ENCODE measurements around the gene IL31RA. TPM values are rescaled to one million over a fixed set of nuclear protein-coding genes. Genes with fewer than 3 reads are reported as not detected.

IL31RA gene
- total RNA-seq, 1 experiment from 2014 or later: 0.24 TPM

- Histone ChIP-seq H3K4me3 (ENCODE audit: low read depth, low read length, poor library complexity, severe bottlenecking) (no peak overlapping the region), H3K27ac (ENCODE audit: low read depth, low read length, poor library complexity, severe bottlenecking) (no peak overlapping the region), H3K36me3 (ENCODE audit: insufficient read depth, low read length, poor library complexity, severe bottlenecking) (no peaks in the 10 kb centered on the region), H3K9me3 (ENCODE audit: low read depth, low read length, poor library complexity, severe bottlenecking) (no peaks in the 10 kb centered on the region), H3K27me3 (replicated peaks; ENCODE audit: insufficient read depth, low read depth, low read length, poor library complexity) (no peaks in the 10 kb centered on the region), H3K4me1 (ENCODE audit: insufficient read depth, low read length, poor library complexity, severe bottlenecking) (no peaks in the 10 kb centered on the region)
- ChIA-PET POLR2A (ENCODE audit: low non-redundant PET) (no interaction called here), CTCF (no interaction called here)
- intact Hi-C loops (cut with micrococcal nuclease; ENCODE audit: unreplicated experiment): no loop called here
- TF ChIP-seq CTCF (conservative IDR thresholded peaks at IDR 0.05; ENCODE audit: low read depth, low read length): no peak
- TF ChIP-seq EZH2 (IDR thresholded peaks at IDR 0.05; ENCODE audit: borderline replicate concordance, low read depth, low read length, poor library complexity, severe bottlenecking): no peak
- BruUV-seq (replicated peaks): no TSS peak
- no peak for DNase-seq (ENCODE audit: low spot score)
Measured at GRCh38 chr5:55913466-55914413, 62.6 kb downstream of the IL31RA start.

DNA sequence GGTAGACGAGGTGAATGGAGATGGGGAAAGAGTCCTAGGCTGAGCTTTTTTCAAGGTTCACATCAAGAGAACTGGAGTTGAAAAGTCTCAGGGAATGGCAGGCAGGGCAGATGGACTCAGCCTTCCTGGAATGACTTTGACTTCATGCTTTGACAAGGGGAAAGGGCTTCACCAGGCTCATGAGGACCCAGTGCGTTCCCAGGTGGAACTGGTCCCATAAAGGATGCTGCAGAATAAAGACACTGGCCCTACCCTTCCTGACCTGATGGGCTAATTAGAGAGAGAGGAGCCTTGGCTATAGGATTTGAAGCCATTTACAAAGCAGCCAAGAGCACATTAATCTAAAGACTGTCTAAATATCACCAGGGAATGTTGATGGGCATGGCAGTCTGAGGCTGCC, 63.8 kb downstream of the IL31RA start:
- Histone ChIP-seq H3K4me3 (ENCODE audit: low read depth, low read length, poor library complexity, severe bottlenecking) (no peak overlapping the region), H3K36me3 (ENCODE audit: insufficient read depth, low read length, poor library complexity, severe bottlenecking) (no peaks in the 10 kb centered on the region), H3K27me3 (replicated peaks; ENCODE audit: insufficient read depth, low read depth, low read length, poor library complexity) (no peaks in the 10 kb centered on the region), H3K27ac (ENCODE audit: low read depth, low read length, poor library complexity, severe bottlenecking) (no peak overlapping the region), H3K9me3 (ENCODE audit: low read depth, low read length, poor library complexity, severe bottlenecking) (no peaks in the 10 kb centered on the region), H3K4me1 (ENCODE audit: insufficient read depth, low read length, poor library complexity, severe bottlenecking) (no peaks in the 10 kb centered on the region)
- POLR2A ChIA-PET (ENCODE audit: low non-redundant PET): no interaction called here
- BruUV-seq (replicated peaks): no TSS peak
- DNase-seq (ENCODE audit: low spot score): no peak
- intact Hi-C loops (cut with micrococcal nuclease; ENCODE audit: unreplicated experiment): no loop called here
- no peak for TF ChIP-seq EZH2 (IDR thresholded peaks at IDR 0.05; ENCODE audit: borderline replicate concordance, low read depth, low read length, poor library complexity, severe bottlenecking)
- no peak for TF ChIP-seq CTCF (conservative IDR thresholded peaks at IDR 0.05; ENCODE audit: low read depth, low read length)
- CTCF ChIA-PET: no interaction called here

GRCh38 chr5:55915783-55916182, 64.6 kb downstream of the IL31RA start:
- Histone ChIP-seq H3K4me3 (ENCODE audit: low read depth, low read length, poor library complexity, severe bottlenecking) (no peak overlapping the region), H3K9me3 (ENCODE audit: low read depth, low read length, poor library complexity, severe bottlenecking) (no peaks in the 10 kb centered on the region), H3K4me1 (ENCODE audit: insufficient read depth, low read length, poor library complexity, severe bottlenecking) (no peaks in the 10 kb centered on the region), H3K27me3 (replicated peaks; ENCODE audit: insufficient read depth, low read depth, low read length, poor library complexity) (no peaks in the 10 kb centered on the region), H3K36me3 (ENCODE audit: insufficient read depth, low read length, poor library complexity, severe bottlenecking) (no peaks in the 10 kb centered on the region), H3K27ac (ENCODE audit: low read depth, low read length, poor library complexity, severe bottlenecking) (no peak overlapping the region)
- intact Hi-C loops (cut with micrococcal nuclease; ENCODE audit: unreplicated experiment): no loop called here
- no TSS peak for BruUV-seq (replicated peaks)
- no peak for DNase-seq (ENCODE audit: low spot score)
- POLR2A ChIA-PET (ENCODE audit: low non-redundant PET): no interaction called here
- CTCF ChIA-PET: no interaction called here
- TF ChIP-seq EZH2 (IDR thresholded peaks at IDR 0.05; ENCODE audit: borderline replicate concordance, low read depth, low read length, poor library complexity, severe bottlenecking) (no peak), CTCF (conservative IDR thresholded peaks at IDR 0.05; ENCODE audit: low read depth, low read length) (no peak)
